H1 (cell line): ENCODE results near the gene POFUT2. TPM values are rescaled to one million over a fixed set of nuclear protein-coding genes. Genes with fewer than 3 reads are reported as not detected.

ENCODE experiments used
- CTCF ChIA-PET: fragments of 300-600 bp; sonication (Branson Sonifier 250); formaldehyde crosslinking; loops from one replicate; lab custom pipeline; 2021; ENCODE audit not compliant: partially characterized antibody; lab: Charles Lee
- POLR2A ChIA-PET: fragments of 300-600 bp; sonication (Branson Sonifier 250); formaldehyde crosslinking; loops from one replicate; lab custom pipeline; 2021; ENCODE audit warnings: inconsistent platforms; ENCODE audit not compliant: partially characterized antibody; lab: Charles Lee
- DNase-seq, 2 experiments: peaks; one replicate each; pipeline versions ENCODE4 v3.0.0 to v3.0.0-alpha.2; 2010 to 2022; ENCODE audit warnings: low spot score in 2 of 2, low read depth in 1 of 2, mixed read lengths in 1 of 2
- FAIRE-seq: peaks from 2 replicates; lab custom pipeline; 2011; peaks lifted over from hg19 to GRCh38; lab: Jason Lieb, UNC
- H2AFZ ChIP-seq: 2 replicates; pipeline ENCODE4 v1.8.1; 2012; ENCODE audit warnings: low read length, inconsistent platforms
- H2AK5ac ChIP-seq: 2 replicates; pipeline ENCODE4 v1.6.1; 2013; ENCODE audit warnings: low read depth, low read length
- H2BK120ac ChIP-seq: replicated peaks from 2 replicates; pipeline ENCODE3; 2013; ENCODE audit warnings: low read depth, low read length, inconsistent platforms
- H2BK12ac ChIP-seq: 2 replicates; pipeline ENCODE4 v1.6.1; 2013; ENCODE audit warnings: low read depth, low read length
- H2BK15ac ChIP-seq: 2 replicates; pipeline ENCODE4 v1.6.1; 2013; ENCODE audit warnings: low read length
- H2BK20ac ChIP-seq: 2 replicates; pipeline ENCODE4 v1.6.1; 2013; ENCODE audit warnings: low read length
- H2BK5ac ChIP-seq: 2 replicates; pipeline ENCODE4 v1.6.1; 2013; ENCODE audit warnings: low read depth, low read length
- H3K14ac ChIP-seq: 2 replicates; pipeline ENCODE4 v1.6.1; 2013; ENCODE audit warnings: inconsistent platforms; ENCODE audit not compliant: insufficient read length
- H3K18ac ChIP-seq: 2 replicates; pipeline ENCODE4 v1.6.1; 2013; ENCODE audit warnings: low read length; ENCODE audit errors: extremely low read depth
- H3K23ac ChIP-seq: 2 replicates; pipeline ENCODE4 v1.6.1; 2013; ENCODE audit warnings: inconsistent platforms; ENCODE audit not compliant: insufficient read length
- H3K23me2 ChIP-seq: 2 replicates; pipeline ENCODE4 v1.6.1; 2013; ENCODE audit warnings: low read depth, low read length
- H3K27ac ChIP-seq: 2 replicates; pipeline ENCODE4 v1.6.1; 2011; ENCODE audit warnings: low read depth, low read length, inconsistent platforms
- H3K27me3 ChIP-seq, 4 experiments: replicated peaks in 1 of 4; 1 replicate in 1 of 4; 2 replicates in 3 of 4; pipeline versions ENCODE4 v1.6.1 to v1.8.1; 2011 to 2013; ENCODE audit warnings: low read length in 3 of 4, mild to moderate bottlenecking in 3 of 4, inconsistent platforms in 2 of 4, mixed read lengths in 2 of 4, moderate library complexity in 1 of 4; ENCODE audit not compliant: control insufficient read depth in 3 of 4, insufficient read depth in 3 of 4; ENCODE audit errors: extremely low read depth in 1 of 4
- H3K36me3 ChIP-seq, 4 experiments: 2 replicates each; pipeline versions ENCODE4 v1.6.1 to v1.8.1; 2011 to 2013; ENCODE audit warnings: mild to moderate bottlenecking in 4 of 4, low read length in 3 of 4, moderate library complexity in 2 of 4, control low read depth in 1 of 4, inconsistent platforms in 1 of 4; ENCODE audit not compliant: insufficient read depth in 4 of 4, control insufficient read depth in 2 of 4
- H3K4ac ChIP-seq: replicated peaks from 2 replicates; pipeline ENCODE3; 2013; ENCODE audit warnings: low read length, low read depth, mixed read lengths, inconsistent platforms; ENCODE audit not compliant: insufficient read length
- H3K4me1 ChIP-seq, 4 experiments: replicated peaks in 1 of 4; 1 replicate in 1 of 4; 2 replicates in 3 of 4; pipeline versions ENCODE4 v1.6.1 to v1.8.1; 2011 to 2013; ENCODE audit warnings: low read length in 3 of 4, inconsistent platforms in 2 of 4, mixed read lengths in 1 of 4; ENCODE audit not compliant: insufficient read depth in 4 of 4, control insufficient read depth in 3 of 4
- H3K4me2 ChIP-seq, 2 experiments: 2 replicates each; pipeline versions ENCODE4 v1.6.1 to v1.8.1; 2011 to 2013; ENCODE audit warnings: low read depth in 2 of 2, low read length in 2 of 2, control low read depth in 1 of 2, inconsistent platforms in 1 of 2, mild to moderate bottlenecking in 1 of 2; ENCODE audit not compliant: insufficient read depth in 1 of 2
- H3K4me3 ChIP-seq, 4 experiments: fragments of 200-600, 300-600 bp in 1 of 4; sonication (generic), shearing (Covaris generic), sonication (Bioruptor Twin) in 1 of 4; 2 replicates each; pipeline versions ENCODE4 v1.5.1 to v1.8.1; 2011 to 2016; ENCODE audit warnings: low read length in 4 of 4, low read depth in 3 of 4, control low read depth in 2 of 4, inconsistent platforms in 2 of 4, mild to moderate bottlenecking in 2 of 4, mixed read lengths in 1 of 4, moderate library complexity in 1 of 4; ENCODE audit not compliant: insufficient read depth in 2 of 4; ENCODE audit errors: extremely low read depth in 1 of 4
- H3K56ac ChIP-seq: replicated peaks from 2 replicates; pipeline ENCODE3; 2013; ENCODE audit warnings: low read depth, mild to moderate bottlenecking, mixed read lengths, low read length, inconsistent platforms; ENCODE audit not compliant: insufficient read length
- H3K79me1 ChIP-seq: 2 replicates; pipeline ENCODE4 v1.6.1; 2013; ENCODE audit warnings: low read depth, low read length, control low read depth
- H3K79me2 ChIP-seq, 2 experiments: 2 replicates each; pipeline versions ENCODE4 v1.6.1 to v1.8.1; 2012 to 2013; ENCODE audit warnings: low read length in 2 of 2, mild to moderate bottlenecking in 2 of 2, inconsistent platforms in 1 of 2; ENCODE audit not compliant: insufficient read depth in 2 of 2, control insufficient read depth in 1 of 2
- H3K9ac ChIP-seq, 4 experiments: replicated peaks in 1 of 4; 1 replicate in 1 of 4; 2 replicates in 3 of 4; pipeline versions ENCODE4 v1.6.1 to v1.8.1; 2011 to 2013; ENCODE audit warnings: low read depth in 3 of 4, low read length in 3 of 4, control low read depth in 2 of 4, mild to moderate bottlenecking in 2 of 4, moderate library complexity in 2 of 4, inconsistent platforms in 1 of 4; ENCODE audit errors: extremely low read depth in 1 of 4
- H3K9me3 ChIP-seq, 2 experiments: 2 replicates each; pipeline versions ENCODE4 v1.6.1 to v1.8.1; 2012 to 2013; ENCODE audit warnings: mild to moderate bottlenecking in 2 of 2, moderate library complexity in 2 of 2, control low read depth in 1 of 2, inconsistent platforms in 1 of 2, low read depth in 1 of 2, low read length in 1 of 2, mixed read lengths in 1 of 2; ENCODE audit not compliant: insufficient read depth in 2 of 2
- H4K20me1 ChIP-seq, 2 experiments: replicated peaks in 1 of 2; 2 replicates each; pipeline versions ENCODE3 to v1.8.1; 2011 to 2013; ENCODE audit warnings: inconsistent platforms in 2 of 2, low read length in 2 of 2, mild to moderate bottlenecking in 1 of 2; ENCODE audit not compliant: insufficient read depth in 2 of 2, control insufficient read depth in 1 of 2
- H4K5ac ChIP-seq: 2 replicates; pipeline ENCODE4 v1.6.1; 2013; ENCODE audit warnings: low read length, low read depth, mixed read lengths, inconsistent platforms; ENCODE audit not compliant: insufficient read length
- H4K8ac ChIP-seq: 2 replicates; pipeline ENCODE4 v1.8.0; 2013; ENCODE audit warnings: mild to moderate bottlenecking, moderate library complexity, low read length, inconsistent platforms; ENCODE audit not compliant: insufficient read depth; ENCODE audit errors: extremely low read depth
- H4K91ac ChIP-seq: replicated peaks from 2 replicates; pipeline ENCODE3; 2013; ENCODE audit warnings: low read length, mixed read lengths, inconsistent platforms; ENCODE audit not compliant: insufficient read length
- FOSL1 ChIP-seq: IDR thresholded peaks from 2 replicates; pipeline ENCODE4 v1.6.1; 2011; ENCODE audit warnings: mild to moderate bottlenecking, low read depth, low read length, moderate library complexity; ENCODE audit not compliant: insufficient read depth
- POLR2AphosphoS5 ChIP-seq: IDR thresholded peaks from 2 replicates; pipeline ENCODE4 v1.6.1; 2011; ENCODE audit warnings: low read depth, low read length
- TEAD4 ChIP-seq: IDR thresholded peaks from 2 replicates; pipeline ENCODE4 v1.6.1; 2012; ENCODE audit warnings: low read depth, low read length, inconsistent platforms, mixed read lengths
- WGBS, 2 experiments: shearing (Covaris generic) in 1 of 2; methylation state at CpG; one replicate each; pipeline versions ENCODE4 v1.1.6 to v1.1.7; 2013 to 2015; ENCODE audit warnings: low lambda C conversion rate in 2 of 2, mixed read lengths in 2 of 2, inconsistent platforms in 1 of 2, low coverage in 1 of 2, missing lambda C conversion rate in 1 of 2; ENCODE audit not compliant: insufficient replicate concordance in 2 of 2, insufficient coverage in 1 of 2, insufficient read length in 1 of 2; ENCODE audit errors: extremely low coverage in 1 of 2, missing lambda C conversion rate in 1 of 2; 5-methylcytosine and 5-hydroxymethylcytosine counted together
- polyA plus RNA-seq, 7 experiments: library from polyadenylated mRNA; depleted of rRNA in 3 of 7; stranded (reverse) in 5 of 7; unstranded in 2 of 7; fragments of >200 nt in 5 of 7; fragments of 200-250 nt in 2 of 7; gene quantifications; 1 replicate in 5 of 7; 2 replicates in 1 of 7; 4 replicates in 1 of 7; pipeline versions ENCODE4 v1.2.1 to v1.2.3, GENCODE V29; 2011 to 2013; ENCODE audit warnings: missing spikeins in 2 of 7, mixed read lengths in 2 of 7
- total RNA-seq: library from RNA; stranded (reverse); fragmentation: NEBNext Ultra II Directional; extraction: Animal tissue kit (Norgen Biotek cat#: 25700); gene quantifications from 2 replicates; pipeline ENCODE4 v1.2.1, GENCODE V29; 2021
- TF ChIP-seq, protein P1 (sequence below), 3 experiments: IDR thresholded peaks; 1 replicate in 2 of 3; 2 replicates in 1 of 3; pipeline versions ENCODE4 v1.5.1 to v1.6.1; 2011; ENCODE audit warnings: low read length in 3 of 3, mild to moderate bottlenecking in 3 of 3, inconsistent platforms in 2 of 3, low read depth in 1 of 3, moderate library complexity in 1 of 3; ENCODE audit not compliant: insufficient read depth in 1 of 3; ENCODE audit errors: control extremely low read depth in 1 of 3

The POFUT2 gene
- total and polyA plus RNA-seq, 2 of the 8 experiments (the other 6 are each of a cell fraction or from before 2014, with no cell fraction given): 13.7 to 32.1 TPM

DNA sequence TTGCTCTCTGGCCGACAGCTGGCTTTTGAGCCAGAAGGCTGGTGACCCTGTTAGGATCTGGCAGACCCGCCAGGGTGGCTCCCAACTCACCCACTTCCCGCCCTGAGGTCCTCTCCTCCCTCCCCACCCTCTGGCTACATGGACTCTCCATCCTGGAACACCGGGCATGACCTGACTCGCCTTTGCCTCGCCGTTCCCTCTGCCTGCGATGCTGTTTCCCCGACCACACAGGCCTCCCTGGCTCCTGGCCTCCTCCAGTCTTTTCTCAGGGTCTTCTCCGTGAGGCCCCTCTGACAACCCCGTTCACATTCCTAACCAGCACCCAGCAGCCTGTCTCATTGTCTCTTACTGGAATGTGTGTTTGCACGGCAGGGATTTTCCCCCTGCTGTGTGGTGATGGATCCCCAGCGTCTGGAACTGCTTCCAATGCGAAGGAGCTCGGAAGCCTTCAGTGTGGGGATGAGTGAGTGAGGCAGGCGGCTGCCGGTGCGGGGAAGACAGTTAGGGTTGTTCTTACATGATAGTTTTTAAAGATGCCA, 46.0 kb upstream of the POFUT2 start:
- Histone ChIP-seq H3K4ac (no peak overlapping the region), H4K20me1 (peaks cover 0 to 2% of the 10 kb centered on the region in 2 experiments), H4K91ac (no peak overlapping the region), H3K27me3 (peaks cover 0 to 5% (median 4%) of the 10 kb centered on the region in 4 experiments; a peak in 4 of 7 replicates), H3K14ac (no peak overlapping the region), H3K56ac (no peak overlapping the region), H4K5ac (no peak overlapping the region), H3K23me2 (peaks cover 4% of the 10 kb centered on the region), H3K18ac (peak overlapping the region; percentile 65; the same call in 1 of the 2 replicates), H3K9ac (no peak overlapping the region), H3K9me3 (no peaks in the 10 kb centered on the region), H3K79me1 (no peaks in the 10 kb centered on the region), H2BK12ac (peak overlapping the region; percentile 75; the same call in 1 of the 2 replicates), H2BK15ac (no peak overlapping the region), H3K4me1 (peaks cover 0 to 19% (median 15%) of the 10 kb centered on the region in 4 experiments; a peak in 6 of 7 replicates), H3K36me3 (no peaks in the 10 kb centered on the region), H3K79me2 (no peaks in the 10 kb centered on the region), H2BK5ac (peak overlapping the region; percentile 63; the same call in 1 of the 2 replicates)
- WGBS, 2 experiments: 73% methylated on average over 17 of the region's 18 CpGs; no CpG with 5 or more reads in 1 of the 2 experiments
- CTCF ChIA-PET: interaction anchor here (0.5 to 1.8 kb wide), 9 partner anchors 10 to 333 kb away, joined by 3 to 7 read pairs (median 4); no protein-coding TSS in a partner anchor
- peak; percentile 67 for TF ChIP-seq TEAD4
- TF ChIP-seq, protein P1, sequence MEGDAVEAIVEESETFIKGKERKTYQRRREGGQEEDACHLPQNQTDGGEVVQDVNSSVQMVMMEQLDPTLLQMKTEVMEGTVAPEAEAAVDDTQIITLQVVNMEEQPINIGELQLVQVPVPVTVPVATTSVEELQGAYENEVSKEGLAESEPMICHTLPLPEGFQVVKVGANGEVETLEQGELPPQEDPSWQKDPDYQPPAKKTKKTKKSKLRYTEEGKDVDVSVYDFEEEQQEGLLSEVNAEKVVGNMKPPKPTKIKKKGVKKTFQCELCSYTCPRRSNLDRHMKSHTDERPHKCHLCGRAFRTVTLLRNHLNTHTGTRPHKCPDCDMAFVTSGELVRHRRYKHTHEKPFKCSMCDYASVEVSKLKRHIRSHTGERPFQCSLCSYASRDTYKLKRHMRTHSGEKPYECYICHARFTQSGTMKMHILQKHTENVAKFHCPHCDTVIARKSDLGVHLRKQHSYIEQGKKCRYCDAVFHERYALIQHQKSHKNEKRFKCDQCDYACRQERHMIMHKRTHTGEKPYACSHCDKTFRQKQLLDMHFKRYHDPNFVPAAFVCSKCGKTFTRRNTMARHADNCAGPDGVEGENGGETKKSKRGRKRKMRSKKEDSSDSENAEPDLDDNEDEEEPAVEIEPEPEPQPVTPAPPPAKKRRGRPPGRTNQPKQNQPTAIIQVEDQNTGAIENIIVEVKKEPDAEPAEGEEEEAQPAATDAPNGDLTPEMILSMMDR (IDR thresholded peaks at IDR 0.05; ENCODE audit: control extremely low read depth in 1 of 3, insufficient read depth in 1 of 3, low read depth in 1 of 3, low read length in 3 of 3): no peak
- no peak for TF ChIP-seq FOSL1
- TF ChIP-seq POLR2AphosphoS5: no peak
- TF ChIP-seq, all 59 proteins: peak for 1
- no peak overlapping the region for H2AFZ ChIP-seq
- POLR2A ChIA-PET: interaction anchor here (1.0 to 2.4 kb wide), 3 partner anchors 9 to 73 kb away, joined by 3 to 14 read pairs (median 4); no protein-coding TSS in a partner anchor
- no peak overlapping the region for H3K4me3 ChIP-seq
- FAIRE-seq: no peak
- H4K8ac ChIP-seq: no peak overlapping the region
- H2AK5ac ChIP-seq: 0 out of 2 replicates have a peak overlapping the region, but pooled peaks have one; percentile 65
- H2BK20ac ChIP-seq: 0 out of 2 replicates have a peak overlapping the region, but pooled peaks have one; percentile 61
- H2BK120ac ChIP-seq: no peak overlapping the region
- no peak overlapping the region; a peak in 1 of 4 replicates for H3K4me2 ChIP-seq
- DNase-seq: no peak
- H3K27ac ChIP-seq: no peak overlapping the region
- no peak overlapping the region for H3K23ac ChIP-seq
